Caki2 (cell line): ENCODE measurements around the gene MND1. TPM values are rescaled to one million over a fixed set of nuclear protein-coding genes. Genes with fewer than 3 reads are reported as not detected.
A peak's percentile ranks its signal among the peaks of the same experiment; 100 is the strongest.
"Not testable (repeated sequence)": the region's sequence is repeated elsewhere in the genome, so short reads cannot be mapped to it uniquely, and the experiment has no call there.

Experiments
- DNase-seq: peaks from one replicate; pipeline ENCODE4 v3.0.0-alpha.2; 2015; ENCODE audit warnings: low read depth
- in situ Hi-C: cut with HindIII; loops from 2 replicates; pipeline ENCODE4 v1.10.0; 2016; ENCODE audit warnings: low sequenced_read_pairs, low pct_unique_long_range_greater_than_20kb, mixed read lengths
- total RNA-seq: library from RNA; depleted of rRNA; stranded (reverse); fragments of >200 nt; shearing (Covaris generic); gene quantifications from 2 replicates; pipeline ENCODE4 v1.2.3, GENCODE V29; 2014; ENCODE audit warnings: low replicate concordance

MND1 gene
- total RNA-seq, 1 experiment from 2014 or later, result 11.2 TPM

GRCh38 chr4:153384160-153384559 lies 39.7 kb downstream of the MND1 start:
- DNase-seq, result no peak
- in situ Hi-C loops, result no loop called here

- DNase-seq, result no peak
- in situ Hi-C loops, result no loop called here
Observed at GRCh38 chr4:153385784-153386183, 41.3 kb downstream of the MND1 start.

GRCh38 chr4:153387981-153388380 lies 43.5 kb downstream of the MND1 start:
- in situ Hi-C loops, result no loop called here
- DNase-seq, result no peak

GRCh38 chr4:153393397-153393796 lies 48.9 kb downstream of the MND1 start:
- in situ Hi-C loops, result no loop called here

GRCh38 chr4:153394945-153395344 lies 50.5 kb downstream of the MND1 start:
- no peak for DNase-seq
- in situ Hi-C loops, result no loop called here

More at GRCh38 chr4:153393397-153393796, 48.9 kb downstream of the MND1 start:
- peak; percentile 31 for DNase-seq

- DNase-seq, result no peak
- in situ Hi-C loops, result no loop called here
Observed at GRCh38 chr4:153398713-153399112, 54.2 kb downstream of the MND1 start.

- in situ Hi-C loops, result no loop called here
- DNase-seq, result no peak
Observed at GRCh38 chr4:153399358-153399757, 54.9 kb downstream of the MND1 start.

GRCh38 chr4:153401501-153401900 lies 57.0 kb downstream of the MND1 start:
- DNase-seq, result no peak
- in situ Hi-C loops, result no loop called here

- in situ Hi-C loops, result no loop called here
- DNase-seq, result no peak
Observed at GRCh38 chr4:153402366-153402765, 57.9 kb downstream of the MND1 start.

GRCh38 chr4:153403726-153404125 lies 59.2 kb downstream of the MND1 start:
- DNase-seq, result no peak
- in situ Hi-C loops, result no loop called here

- no peak for DNase-seq
- in situ Hi-C loops, result no loop called here
Observed at GRCh38 chr4:153407906-153408305, 63.4 kb downstream of the MND1 start.

- DNase-seq, result no peak
- in situ Hi-C loops, result no loop called here
Observed at GRCh38 chr4:153408932-153409331, 64.4 kb downstream of the MND1 start.

- no peak for DNase-seq
- in situ Hi-C loops, result no loop called here
Observed at GRCh38 chr4:153409412-153409811, 64.9 kb downstream of the MND1 start.

- in situ Hi-C loops, result no loop called here
- no peak for DNase-seq
Observed at GRCh38 chr4:153409924-153410501, 65.5 kb downstream of the MND1 start.

- in situ Hi-C loops, result no loop called here
- no peak for DNase-seq
Observed at GRCh38 chr4:153413842-153414241, 69.4 kb downstream of the MND1 start.

GRCh38 chr4:153416456-153416855 lies 72.0 kb downstream of the MND1 start:
- in situ Hi-C loops, DNase-seq: not testable (repeated sequence)

- DNase-seq, result no peak
- in situ Hi-C loops, result no loop called here
Observed at GRCh38 chr4:153418121-153418520, 73.6 kb downstream of the MND1 start.

GRCh38 chr4:153418558-153418957 lies 74.1 kb downstream of the MND1 start:
- in situ Hi-C loops, result no loop called here
- DNase-seq, result no peak

- in situ Hi-C loops, result no loop called here
- DNase-seq, result no peak
Observed at GRCh38 chr4:153419029-153419428, 74.5 kb downstream of the MND1 start.

GRCh38 chr4:153419673-153420278 lies 75.3 kb downstream of the MND1 start:
- in situ Hi-C loops, result no loop called here

More at GRCh38 chr4:153419673-153420278, 75.3 kb downstream of the MND1 start:
- no peak for DNase-seq
